ENCODE measurements around the gene ST3GAL5.

DNA sequence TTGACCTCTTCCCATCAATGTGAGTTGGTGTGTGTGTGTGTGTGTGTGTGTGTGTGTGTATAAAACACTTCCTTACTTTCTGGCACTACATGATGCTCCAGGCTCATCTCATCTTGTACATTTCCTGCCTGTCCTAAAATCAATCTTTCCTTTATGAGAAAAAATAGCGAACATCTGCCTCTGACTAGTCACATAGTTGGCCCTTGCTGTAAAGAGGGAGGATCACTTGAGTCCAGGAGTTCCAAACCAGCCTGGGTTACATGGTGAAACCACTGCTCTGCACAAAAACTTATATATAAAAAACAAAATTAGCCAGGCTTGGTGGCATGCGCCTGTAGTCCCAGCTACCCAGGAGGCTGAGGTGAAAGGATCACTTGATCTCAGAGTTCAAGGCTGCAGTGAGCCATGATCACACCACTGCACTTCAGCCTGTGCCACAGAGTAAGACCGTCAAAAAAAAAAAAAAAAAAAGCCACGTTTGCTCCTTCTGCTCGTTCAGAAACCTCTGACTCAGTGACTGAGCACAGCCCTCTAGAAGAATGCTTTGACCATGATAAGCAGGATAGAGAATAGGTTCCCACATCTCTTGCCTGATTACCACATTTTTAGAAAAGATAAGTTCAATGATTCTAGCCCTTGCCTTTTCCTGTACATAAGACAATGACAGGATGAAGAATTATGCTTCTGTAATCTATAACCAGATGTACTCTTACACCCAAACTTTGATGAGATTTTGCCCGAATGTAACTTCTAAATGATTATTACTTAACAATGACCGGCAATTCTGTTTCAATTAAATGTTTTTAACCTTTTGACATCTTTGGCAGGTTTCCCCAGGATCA is 45.2 kb upstream of the ST3GAL5 start:
- TF ChIP-seq POLR2AphosphoS5 (IDR thresholded peaks at IDR 0.05; ENCODE audit: borderline replicate concordance, low read depth, low read length) (no peak), EZH2 (IDR thresholded peaks at IDR 0.05) (no peak)

All from SK-N-MC (cell line).